ENCODE data around the gene FMN1.

- TF ChIP-seq CTCF (conservative IDR thresholded peaks at IDR 0.05; ENCODE audit: low read depth, low read length): no peak
- no peak for TF ChIP-seq EZH2phosphoT487 (IDR thresholded peaks at IDR 0.05; ENCODE audit: borderline replicate concordance, low read length)
Observed at GRCh38 chr15:33161209-33161608, 33.3 kb downstream of the FMN1 start.

Measured in PC-3 (cell line).